GM12878 (cell line): ENCODE results near the gene FICD. TPM values are rescaled to one million over a fixed set of nuclear protein-coding genes. Genes with fewer than 3 reads are reported as not detected.

Experiments used
- ATAC-seq: fragments of 200-7000 bp; cut with Tn5 transposase; 3 replicates; pipeline ENCODE4 v1.9.1; 2020; ENCODE audit warnings: mild to moderate bottlenecking, moderate library complexity
- BruUV-seq: library from RNA; stranded (reverse); fragments of 400-500 nt; replicated peaks from 2 replicates; lab custom pipeline; 2021; lab: Mats Ljungman, UMichigan
- CTCF ChIA-PET: fragments of 300-600 bp; sonication (Branson Sonifier 250); formaldehyde crosslinking; extraction: SDS; loops from one replicate; lab custom pipeline; 2021; ENCODE audit warnings: inconsistent platforms; lab: Yijun Ruan, JAX
- POLR2A ChIA-PET: fragments of 350-600 bp; formaldehyde crosslinking; extraction: SDS; loops from one replicate; lab custom pipeline; 2021; ENCODE audit warnings: inconsistent platforms; lab: Charles Lee
- RAD21 ChIA-PET: fragments of 300-600 bp; sonication (Branson Sonifier 250); formaldehyde crosslinking; loops from one replicate; lab custom pipeline; 2023; ENCODE audit warnings: antibody characterized with exemption; ENCODE audit not compliant: unreplicated experiment; lab: Charles Lee
- SMC1A ChIA-PET: fragments of 300-600 bp; sonication (Branson Sonifier 250); formaldehyde crosslinking; loops from one replicate; lab custom pipeline; 2023; ENCODE audit not compliant: unreplicated experiment, uncharacterized antibody; lab: Charles Lee
- DNase-seq: peaks from one replicate; pipeline ENCODE4 v3.0.0-alpha.2; 2011; ENCODE audit warnings: low read depth, low spot score
- FAIRE-seq: peaks from 3 replicates; lab custom pipeline; 2011; peaks lifted over from hg19 to GRCh38; lab: Jason Lieb, UNC
- H2AFZ ChIP-seq: 2 replicates; pipeline ENCODE4 v1.6.0; 2011; ENCODE audit warnings: low read depth, low read length, control low read depth; ENCODE audit not compliant: control insufficient read depth
- H3K27ac ChIP-seq: 2 replicates; pipeline ENCODE4 v1.5.1; 2011; ENCODE audit warnings: control low read depth; ENCODE audit not compliant: control insufficient read depth, insufficient read depth
- H3K27me3 ChIP-seq, 2 experiments: replicated peaks in 1 of 2; 2 replicates each; pipeline versions ENCODE4 v1.6.0 to v1.6.1; 2011; ENCODE audit warnings: low read length in 1 of 2; ENCODE audit not compliant: control insufficient read depth in 2 of 2, insufficient read depth in 2 of 2
- H3K36me3 ChIP-seq, 2 experiments: 2 replicates each; pipeline ENCODE4 v1.5.1; 2011; ENCODE audit warnings: low read length in 1 of 2; ENCODE audit not compliant: control insufficient read depth in 2 of 2, insufficient read depth in 2 of 2
- H3K4me1 ChIP-seq: 2 replicates; pipeline ENCODE4 v1.6.1; 2011; ENCODE audit warnings: mild to moderate bottlenecking, low read length, moderate library complexity, mixed read lengths; ENCODE audit not compliant: control insufficient read depth, insufficient read depth
- H3K4me2 ChIP-seq: 2 replicates; pipeline ENCODE4 v1.6.0; 2011; ENCODE audit warnings: control low read depth; ENCODE audit not compliant: control insufficient read depth, insufficient read depth
- H3K4me3 ChIP-seq: fragments of 200-600 bp; sonication (generic); 2 replicates; pipeline ENCODE4 v1.5.1; 2016
- H3K79me2 ChIP-seq: 2 replicates; pipeline ENCODE4 v1.6.0; 2011; ENCODE audit warnings: low read length; ENCODE audit not compliant: control insufficient read depth, insufficient read depth
- H3K9ac ChIP-seq: 2 replicates; pipeline ENCODE4 v1.8.0; 2011; ENCODE audit warnings: low read length, control low read depth, mixed read lengths; ENCODE audit not compliant: control insufficient read depth, insufficient read depth
- H3K9me3 ChIP-seq: replicated peaks from 3 replicates; pipeline ENCODE4 v1.5.1; 2011; ENCODE audit warnings: mild to moderate bottlenecking, low read length; ENCODE audit not compliant: control insufficient read depth, insufficient read depth
- H4K20me1 ChIP-seq: 2 replicates; pipeline ENCODE4 v1.6.0; 2011; ENCODE audit not compliant: control insufficient read depth, insufficient read depth
- CBFB ChIP-seq: IDR thresholded peaks from 2 replicates; pipeline ENCODE4 v1.6.1; 2016; ENCODE audit warnings: antibody characterized with exemption, low read depth
- ESRRA ChIP-seq: IDR thresholded peaks from 2 replicates; pipeline ENCODE4 v1.6.1; 2012; ENCODE audit warnings: mild to moderate bottlenecking, low read length, improper control_type of control experiment
- ETV6 ChIP-seq, 2 experiments: fragments of 450-650 bp in 1 of 2; IDR thresholded peaks in 1 of 2; conservative IDR thresholded peaks in 1 of 2; 2 replicates each; pipeline ENCODE4 v1.6.1; 2014; ENCODE audit warnings: antibody characterized with exemption in 1 of 2, borderline replicate concordance in 1 of 2, low read depth in 1 of 2, mild to moderate bottlenecking in 1 of 2, moderate library complexity in 1 of 2
- FOXM1 ChIP-seq: IDR thresholded peaks from 2 replicates; pipeline ENCODE4 v1.6.1; 2012; ENCODE audit warnings: low read depth, mild to moderate bottlenecking, inconsistent platforms, low read length, moderate library complexity
- IKZF1 ChIP-seq: fragments of 450-650 bp; conservative IDR thresholded peaks from 2 replicates; pipeline ENCODE4 v1.6.1; 2017; ENCODE audit warnings: antibody characterized with exemption, mild to moderate bottlenecking
- IKZF2 ChIP-seq, 2 experiments: fragments of 450-650 bp; IDR thresholded peaks; 2 replicates each; pipeline ENCODE4 v1.6.1; 2017; ENCODE audit warnings: mild to moderate bottlenecking in 2 of 2, moderate library complexity in 2 of 2
- KDM1A ChIP-seq: fragments of 200-600 bp; sonication (generic); IDR thresholded peaks from 2 replicates; pipeline ENCODE4 v1.6.1; 2016; ENCODE audit warnings: borderline replicate concordance
- KLF5 ChIP-seq: fragments of 450-650 bp; IDR thresholded peaks from 2 replicates; pipeline ENCODE4 v1.6.1; 2014; ENCODE audit warnings: mild to moderate bottlenecking; ENCODE audit not compliant: partially characterized antibody
- LARP7 ChIP-seq: fragments of 450-650 bp; IDR thresholded peaks from 2 replicates; pipeline ENCODE4 v1.6.1; 2017; ENCODE audit warnings: mild to moderate bottlenecking
- MTA2 ChIP-seq: fragments of 450-650 bp; IDR thresholded peaks from 2 replicates; pipeline ENCODE4 v1.6.1; 2016; ENCODE audit warnings: low read depth, mild to moderate bottlenecking, moderate library complexity
- POLR2AphosphoS2 ChIP-seq: IDR thresholded peaks from 2 replicates; pipeline ENCODE4 v1.6.1; 2011; ENCODE audit warnings: low read depth, mild to moderate bottlenecking, low read length, improper control_type of control experiment, moderate library complexity
- POLR2AphosphoS5 ChIP-seq: IDR thresholded peaks from 2 replicates; pipeline ENCODE4 v1.6.1; 2011; ENCODE audit warnings: mild to moderate bottlenecking, low read length, inconsistent platforms
- RB1 ChIP-seq: fragments of 450-650 bp; formaldehyde crosslinking; IDR thresholded peaks from 2 replicates; pipeline ENCODE4 v1.6.1; 2017; ENCODE audit warnings: mild to moderate bottlenecking, borderline replicate concordance
- RFX5 ChIP-seq: IDR thresholded peaks from 2 replicates; pipeline ENCODE4 v1.6.1; 2011; ENCODE audit warnings: low read depth, low read length, improper control_type of control experiment
- RUNX3 ChIP-seq: IDR thresholded peaks from 2 replicates; pipeline ENCODE4 v1.6.1; 2012; ENCODE audit warnings: low read length, inconsistent platforms
- SMAD1 ChIP-seq: fragments of 450-650 bp; IDR thresholded peaks from 2 replicates; pipeline ENCODE4 v1.6.1; 2018; ENCODE audit warnings: mild to moderate bottlenecking, low read depth; ENCODE audit not compliant: partially characterized antibody
- SRF ChIP-seq, 2 experiments: IDR thresholded peaks; 2 replicates each; pipeline ENCODE4 v1.6.1; 2011; ENCODE audit warnings: low read depth in 2 of 2, low read length in 2 of 2, mild to moderate bottlenecking in 1 of 2, moderate library complexity in 1 of 2
- YBX1 ChIP-seq: fragments of 450-650 bp; IDR thresholded peaks from 2 replicates; pipeline ENCODE4 v1.6.1; 2016; ENCODE audit warnings: antibody characterized with exemption
- WGBS: methylation state at CpG from one replicate; pipeline ENCODE4 v1.1.6; 2016; ENCODE audit warnings: low lambda C conversion rate; ENCODE audit not compliant: insufficient replicate concordance, insufficient coverage; ENCODE audit errors: missing lambda C conversion rate; 5-methylcytosine and 5-hydroxymethylcytosine counted together
- in situ Hi-C: fragments of 300-500 bp; cut with MboI; formaldehyde crosslinking; loops from 9 replicates; pipeline ENCODE4 v1.14.3; 2018; ENCODE audit warnings: mixed read lengths
- intact Hi-C: fragments of 100-400 bp; cut with micrococcal nuclease; formaldehyde crosslinking; loops from one replicate; pipeline ENCODE4 v1.14.2; 2022; ENCODE audit not compliant: unreplicated experiment
- polyA plus RNA-seq, 11 experiments: library from polyadenylated mRNA; depleted of rRNA in 4 of 11; unstranded in 6 of 11; stranded (reverse) in 5 of 11; fragments of >200 nt; fragmentation: Nextera tagmentation in 4 of 11; fragmentation: Illumina TruSeq in 1 of 11; extraction: Ambion mirVana in 4 of 11; extraction: Trizol in 1 of 11; gene quantifications; 1 replicate in 1 of 11; 2 replicates in 10 of 11; pipeline versions ENCODE4 v1.2.1 to v1.2.3, GENCODE V29; 2011 to 2016; ENCODE audit warnings: inconsistent platforms in 2 of 11, missing spikeins in 2 of 11, low read depth in 1 of 11
- total RNA-seq, 4 experiments: library from RNA; depleted of rRNA in 3 of 4; stranded (reverse); fragments of >200 nt in 3 of 4; fragmentation: Illumina TruSeq in 1 of 4; extraction: Trizol in 1 of 4; gene quantifications; 2 replicates each; pipeline versions ENCODE4 v1.2.1 to v1.2.3, GENCODE V29; 2013 to 2021
- TF ChIP-seq, protein P1 (sequence below): IDR thresholded peaks from 2 replicates; pipeline ENCODE4 v1.6.1; 2012; ENCODE audit warnings: mild to moderate bottlenecking, low read depth, low read length
- TF ChIP-seq, protein P2 (sequence below): IDR thresholded peaks from 2 replicates; pipeline ENCODE4 v1.6.1; 2011; ENCODE audit warnings: low read depth, low read length, improper control_type of control experiment, borderline replicate concordance

FICD gene
- total and polyA plus RNA-seq, 10 of the 15 experiments (the other 5 are each of a cell fraction or from before 2014, with no cell fraction given) = 1.1 to 9.4 (median 4.3) TPM

DNA sequence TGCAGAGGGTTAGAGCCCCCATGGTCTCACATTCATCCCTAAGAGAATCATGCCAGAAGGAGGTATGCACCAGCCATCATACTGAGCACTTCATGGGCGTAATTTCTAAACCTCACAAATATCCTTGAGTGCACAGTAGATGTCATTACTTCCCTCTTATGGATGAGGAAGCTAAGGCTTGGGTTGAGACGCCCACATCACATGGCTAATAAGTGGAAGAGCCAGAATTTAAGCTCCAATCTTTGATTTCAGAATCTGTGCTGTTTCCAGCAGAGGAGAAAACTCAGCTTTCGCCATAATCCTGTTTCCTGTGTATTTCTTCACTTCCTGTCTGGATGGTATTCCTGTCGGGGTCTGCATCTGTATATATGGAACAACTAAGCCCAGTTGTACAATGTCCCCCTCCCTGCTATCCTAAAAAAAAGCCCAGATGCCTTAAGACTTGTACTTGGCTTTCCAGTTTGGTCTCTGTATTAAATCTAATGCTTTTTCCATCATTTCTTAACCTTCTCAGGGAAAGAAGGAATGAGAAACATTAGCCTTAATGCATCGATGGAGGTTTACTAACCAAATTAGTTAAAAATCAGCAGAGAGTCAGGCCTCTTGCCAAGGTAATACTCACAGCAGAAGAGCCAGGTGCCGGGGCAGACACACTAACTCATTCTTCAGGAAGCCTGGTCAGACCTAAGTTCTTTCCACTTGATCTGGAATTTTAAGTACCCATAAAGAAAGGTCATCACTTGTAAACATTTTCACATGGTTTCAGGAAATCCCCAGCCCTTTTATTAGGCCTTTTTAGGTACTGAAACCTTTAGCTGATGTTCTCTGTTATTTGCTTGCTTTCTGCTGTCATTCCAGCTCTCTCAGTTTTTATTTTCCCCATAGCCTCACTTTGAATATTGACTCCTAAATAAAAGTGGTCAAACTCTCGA lies 52.6 kb downstream of the FICD start:
- ATAC-seq (peak; percentile 6), FAIRE-seq (no peak), DNase-seq (peak; percentile 77)
- peaks cover 81% of the 10 kb centered on the region for H3K4me1 ChIP-seq
- no peaks in the 10 kb centered on the region for H3K27me3 ChIP-seq
- H3K27ac ChIP-seq = peak overlapping the region; percentile 100
- RAD21 ChIA-PET = interaction anchor here (0.5 to 23.0 kb wide), 18 partner anchors 10 to 383 kb away, joined by 3 to 633 read pairs (median 6); partner anchors contain the start of genes FICD and SELPLG
- BruUV-seq = TSS peak; percentile 70
- H4K20me1 ChIP-seq = no peaks in the 10 kb centered on the region
- peak overlapping the region; percentile 90 for H3K9ac ChIP-seq
- POLR2A ChIA-PET = interaction anchor here (0.6 to 14.2 kb wide), 15 partner anchors 8 to 283 kb away, joined by 3 to 211 read pairs (median 4); partner anchors contain the start of gene SELPLG
- 37% methylated on average over 7 of the region's 7 CpGs for WGBS
- H3K4me3 ChIP-seq = peak overlapping the region; percentile 36
- H3K36me3 ChIP-seq = peaks cover 6 to 24% of the 10 kb centered on the region in 2 experiments
- intact Hi-C loops = loop anchor here (1.0 kb wide), 2 partner anchors 50 to 68 kb away; no protein-coding TSS in a partner anchor
- CTCF ChIA-PET = interaction anchor here (1.1 to 21.5 kb wide), 12 partner anchors 26 to 528 kb away, joined by 3 to 866 read pairs (median 10); partner anchors contain the start of gene SELPLG
- SMC1A ChIA-PET = interaction anchor here (0.7 to 26.5 kb wide), 20 partner anchors 8 to 385 kb away, joined by 3 to 718 read pairs (median 4); partner anchors contain the start of gene SELPLG
- H3K4me2 ChIP-seq = peak overlapping the region; percentile 79
- no peaks in the 10 kb centered on the region for H3K9me3 ChIP-seq
- in situ Hi-C loops = loop anchor here (5.0 kb wide), 4 partner anchors 50 to 525 kb away; partner anchors contain the start of gene ALKBH2
- no peak overlapping the region for H2AFZ ChIP-seq
- peaks cover 40% of the 10 kb centered on the region for H3K79me2 ChIP-seq
- TF ChIP-seq POLR2AphosphoS5 (peak; percentile 65), YBX1 (no peak), FOXM1 (no peak), CBFB (no peak), IKZF2 (IDR thresholded peaks at IDR 0.05) (peak; percentile 78 to 80), ETV6 (conservative IDR thresholded peaks at IDR 0.05 in 1 of 2, IDR thresholded peaks at IDR 0.05 in 1 of 2; ENCODE audit: borderline replicate concordance in 1 of 2, low read depth in 1 of 2) (no peak), RFX5 (no peak), KDM1A (no peak), SMAD1 (peak; percentile 40), LARP7 (no peak), RUNX3 (no peak), POLR2AphosphoS2 (peak; percentile 60), KLF5 (no peak), MTA2 (peak; percentile 69), SRF (IDR thresholded peaks at IDR 0.05; ENCODE audit: low read depth in 2 of 2, low read length in 2 of 2) (no peak), IKZF1 (peak; percentile 74), ESRRA (no peak), RB1 (no peak)
- TF ChIP-seq, protein P1, sequence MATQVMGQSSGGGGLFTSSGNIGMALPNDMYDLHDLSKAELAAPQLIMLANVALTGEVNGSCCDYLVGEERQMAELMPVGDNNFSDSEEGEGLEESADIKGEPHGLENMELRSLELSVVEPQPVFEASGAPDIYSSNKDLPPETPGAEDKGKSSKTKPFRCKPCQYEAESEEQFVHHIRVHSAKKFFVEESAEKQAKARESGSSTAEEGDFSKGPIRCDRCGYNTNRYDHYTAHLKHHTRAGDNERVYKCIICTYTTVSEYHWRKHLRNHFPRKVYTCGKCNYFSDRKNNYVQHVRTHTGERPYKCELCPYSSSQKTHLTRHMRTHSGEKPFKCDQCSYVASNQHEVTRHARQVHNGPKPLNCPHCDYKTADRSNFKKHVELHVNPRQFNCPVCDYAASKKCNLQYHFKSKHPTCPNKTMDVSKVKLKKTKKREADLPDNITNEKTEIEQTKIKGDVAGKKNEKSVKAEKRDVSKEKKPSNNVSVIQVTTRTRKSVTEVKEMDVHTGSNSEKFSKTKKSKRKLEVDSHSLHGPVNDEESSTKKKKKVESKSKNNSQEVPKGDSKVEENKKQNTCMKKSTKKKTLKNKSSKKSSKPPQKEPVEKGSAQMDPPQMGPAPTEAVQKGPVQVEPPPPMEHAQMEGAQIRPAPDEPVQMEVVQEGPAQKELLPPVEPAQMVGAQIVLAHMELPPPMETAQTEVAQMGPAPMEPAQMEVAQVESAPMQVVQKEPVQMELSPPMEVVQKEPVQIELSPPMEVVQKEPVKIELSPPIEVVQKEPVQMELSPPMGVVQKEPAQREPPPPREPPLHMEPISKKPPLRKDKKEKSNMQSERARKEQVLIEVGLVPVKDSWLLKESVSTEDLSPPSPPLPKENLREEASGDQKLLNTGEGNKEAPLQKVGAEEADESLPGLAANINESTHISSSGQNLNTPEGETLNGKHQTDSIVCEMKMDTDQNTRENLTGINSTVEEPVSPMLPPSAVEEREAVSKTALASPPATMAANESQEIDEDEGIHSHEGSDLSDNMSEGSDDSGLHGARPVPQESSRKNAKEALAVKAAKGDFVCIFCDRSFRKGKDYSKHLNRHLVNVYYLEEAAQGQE = no peak
- TF ChIP-seq, protein P2, sequence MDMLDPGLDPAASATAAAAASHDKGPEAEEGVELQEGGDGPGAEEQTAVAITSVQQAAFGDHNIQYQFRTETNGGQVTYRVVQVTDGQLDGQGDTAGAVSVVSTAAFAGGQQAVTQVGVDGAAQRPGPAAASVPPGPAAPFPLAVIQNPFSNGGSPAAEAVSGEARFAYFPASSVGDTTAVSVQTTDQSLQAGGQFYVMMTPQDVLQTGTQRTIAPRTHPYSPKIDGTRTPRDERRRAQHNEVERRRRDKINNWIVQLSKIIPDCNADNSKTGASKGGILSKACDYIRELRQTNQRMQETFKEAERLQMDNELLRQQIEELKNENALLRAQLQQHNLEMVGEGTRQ = no peak
